Measurements from ENCODE around the gene KLHDC8B.

GRCh38 chr3:49124991-49125670 lies 46.3 kb upstream of the KLHDC8B start:
- no peak for TF ChIP-seq CTCF (IDR thresholded peaks at IDR 0.05; ENCODE audit: poor library complexity)
- no peak for TF ChIP-seq EZH2 (IDR thresholded peaks at IDR 0.05; ENCODE audit: borderline replicate concordance)
- TF ChIP-seq EZH2phosphoT487 (IDR thresholded peaks at IDR 0.05; ENCODE audit: low read depth, severe bottlenecking, unreplicated experiment), result no peak

All from hepatocyte (in vitro differentiated cells).